Peyer's patch (tissue), 4 donors: Measurements from ENCODE around the gene SNX6.
"Not testable (repeated sequence)": the region's sequence is repeated elsewhere in the genome, so short reads cannot be mapped to it uniquely, and the experiment has no call there.

Experiments used
- CTCF ChIP-seq, 6 experiments: fragments of 450-650 bp in 4 of 6; fragments of 200-600 bp in 2 of 6; sonication (generic) in 1 of 6; IDR thresholded peaks; one replicate each; pipeline ENCODE4 v1.5.1; 2017 to 2019; ENCODE audit warnings: antibody characterized with exemption in 6 of 6, mild to moderate bottlenecking in 3 of 6, moderate library complexity in 1 of 6
- POLR2A ChIP-seq, 2 donors: fragments of 450-650 bp; IDR thresholded peaks; one replicate each; pipeline ENCODE4 v1.5.1; 2017; ENCODE audit warnings: antibody characterized with exemption in 2 of 2, mild to moderate bottlenecking in 2 of 2, moderate library complexity in 2 of 2

- not testable (repeated sequence) for TF ChIP-seq POLR2A, CTCF (IDR thresholded peaks at IDR 0.05)
Observed at GRCh38 chr14:34538096-34538495, 91.9 kb downstream of the SNX6 start.
